Measurements from ENCODE around the gene TMEM123.

The TMEM123 gene

DNA sequence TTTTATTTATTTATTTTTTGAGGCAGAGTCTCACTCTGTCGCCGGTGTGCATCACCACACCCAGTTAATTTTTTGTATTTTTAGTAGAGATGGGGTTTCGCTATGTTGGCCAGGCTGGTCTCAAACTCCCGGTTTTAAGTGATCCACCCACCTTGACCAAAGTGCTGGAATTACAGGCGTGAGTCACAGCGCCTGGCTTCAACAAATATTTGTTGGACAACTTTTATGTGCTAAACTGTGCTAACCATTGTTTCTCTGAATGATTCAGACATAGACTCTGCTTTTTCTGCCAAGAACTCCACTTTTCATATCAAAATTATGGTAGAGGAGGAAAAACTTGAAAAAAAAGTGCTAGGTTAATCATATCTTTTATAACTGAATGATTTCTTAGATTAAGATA is 41.7 kb upstream of the TMEM123 start:
- Histone ChIP-seq H3K9ac (ENCODE audit: low read length) (peak overlapping the region; percentile 45; the same call in 1 of the 2 replicates), H4K20me1 (ENCODE audit: insufficient read depth, low read length) (no peaks in the 10 kb centered on the region), H3K27ac (ENCODE audit: low read depth, low read length, poor library complexity, severe bottlenecking) (peak overlapping the region; percentile 84), H3K9me3 (ENCODE audit: low read length) (no peaks in the 10 kb centered on the region), H3F3A (ENCODE audit: insufficient read depth, low read length) (no peaks in the 10 kb centered on the region), H2AFZ (ENCODE audit: low read length) (no peak overlapping the region), H3K4me1 (ENCODE audit: insufficient read depth, low read length, severe bottlenecking) (peaks cover 38% of the 10 kb centered on the region), H3K79me2 (ENCODE audit: insufficient read depth, low read length) (no peaks in the 10 kb centered on the region), H3K27me3 (ENCODE audit: insufficient read depth, low read length) (no peaks in the 10 kb centered on the region), H3K4me3 (ENCODE audit: low read depth, low read length, poor library complexity, severe bottlenecking) (no peak overlapping the region), H3K36me3 (ENCODE audit: insufficient read depth, low read length) (no peaks in the 10 kb centered on the region), H3K9me2 (ENCODE audit: low read depth, low read length) (no peaks in the 10 kb centered on the region), H3K4me2 (ENCODE audit: low read length) (peak overlapping the region; percentile 69; the same call in 1 of the 2 replicates)
- TF ChIP-seq, protein P1, sequence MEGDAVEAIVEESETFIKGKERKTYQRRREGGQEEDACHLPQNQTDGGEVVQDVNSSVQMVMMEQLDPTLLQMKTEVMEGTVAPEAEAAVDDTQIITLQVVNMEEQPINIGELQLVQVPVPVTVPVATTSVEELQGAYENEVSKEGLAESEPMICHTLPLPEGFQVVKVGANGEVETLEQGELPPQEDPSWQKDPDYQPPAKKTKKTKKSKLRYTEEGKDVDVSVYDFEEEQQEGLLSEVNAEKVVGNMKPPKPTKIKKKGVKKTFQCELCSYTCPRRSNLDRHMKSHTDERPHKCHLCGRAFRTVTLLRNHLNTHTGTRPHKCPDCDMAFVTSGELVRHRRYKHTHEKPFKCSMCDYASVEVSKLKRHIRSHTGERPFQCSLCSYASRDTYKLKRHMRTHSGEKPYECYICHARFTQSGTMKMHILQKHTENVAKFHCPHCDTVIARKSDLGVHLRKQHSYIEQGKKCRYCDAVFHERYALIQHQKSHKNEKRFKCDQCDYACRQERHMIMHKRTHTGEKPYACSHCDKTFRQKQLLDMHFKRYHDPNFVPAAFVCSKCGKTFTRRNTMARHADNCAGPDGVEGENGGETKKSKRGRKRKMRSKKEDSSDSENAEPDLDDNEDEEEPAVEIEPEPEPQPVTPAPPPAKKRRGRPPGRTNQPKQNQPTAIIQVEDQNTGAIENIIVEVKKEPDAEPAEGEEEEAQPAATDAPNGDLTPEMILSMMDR (IDR thresholded peaks at IDR 0.05; ENCODE audit: low read length) = no peak
- TF ChIP-seq EZH2 (IDR thresholded peaks at IDR 0.05; ENCODE audit: borderline replicate concordance, low read length) = no peak

- TF ChIP-seq EZH2 (IDR thresholded peaks at IDR 0.05; ENCODE audit: borderline replicate concordance, low read length) = no peak
- TF ChIP-seq, protein P1 (IDR thresholded peaks at IDR 0.05; ENCODE audit: low read length) = no peak
Observed at GRCh38 chr11:102493524-102493923, 41.0 kb upstream of the TMEM123 start.

DNA sequence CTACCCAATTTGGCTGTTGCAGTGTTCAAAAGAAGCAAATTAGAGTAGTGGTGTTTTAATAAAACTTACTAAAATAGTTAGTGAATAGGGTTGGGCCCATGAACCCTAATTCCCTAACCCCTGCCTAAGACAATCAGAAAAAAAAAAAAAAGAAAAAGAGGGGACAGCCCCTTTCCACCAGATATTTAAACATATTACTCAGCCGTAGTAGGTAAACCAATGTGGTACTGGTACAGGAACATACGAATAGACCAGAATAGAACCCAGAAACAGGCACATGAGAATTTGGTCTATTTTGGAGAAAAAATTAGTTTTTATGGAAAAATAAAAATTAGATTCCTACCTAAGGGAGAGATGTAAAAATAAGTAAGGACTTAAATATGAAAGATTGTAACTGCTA is 39.4 kb upstream of the TMEM123 start:
- no peak overlapping the region for H3K4me2 ChIP-seq (ENCODE audit: low read length)
- H3F3A ChIP-seq (ENCODE audit: insufficient read depth, low read length) = no peaks in the 10 kb centered on the region
- no peaks in the 10 kb centered on the region for H3K36me3 ChIP-seq (ENCODE audit: insufficient read depth, low read length)
- H4K20me1 ChIP-seq (ENCODE audit: insufficient read depth, low read length) = no peaks in the 10 kb centered on the region
- no peaks in the 10 kb centered on the region for H3K9me2 ChIP-seq (ENCODE audit: low read depth, low read length)
- H3K79me2 ChIP-seq (ENCODE audit: insufficient read depth, low read length) = no peaks in the 10 kb centered on the region
- TF ChIP-seq, protein P1 (IDR thresholded peaks at IDR 0.05; ENCODE audit: low read length) = no peak
- peaks cover 53% of the 10 kb centered on the region for H3K4me1 ChIP-seq (ENCODE audit: insufficient read depth, low read length, severe bottlenecking)
- no peak overlapping the region for H3K4me3 ChIP-seq (ENCODE audit: low read depth, low read length, poor library complexity, severe bottlenecking)
- no peaks in the 10 kb centered on the region for H3K27me3 ChIP-seq (ENCODE audit: insufficient read depth, low read length)
- H3K9ac ChIP-seq (ENCODE audit: low read length) = no peak overlapping the region
- no peak overlapping the region for H3K27ac ChIP-seq (ENCODE audit: low read depth, low read length, poor library complexity, severe bottlenecking)
- no peak overlapping the region for H2AFZ ChIP-seq (ENCODE audit: low read length)
- H3K9me3 ChIP-seq (ENCODE audit: low read length) = no peaks in the 10 kb centered on the region

More at GRCh38 chr11:102493524-102493923, 41.0 kb upstream of the TMEM123 start:
- Histone ChIP-seq H2AFZ (ENCODE audit: low read length) (no peak overlapping the region), H3K9me3 (ENCODE audit: low read length) (no peaks in the 10 kb centered on the region), H3K36me3 (ENCODE audit: insufficient read depth, low read length) (no peaks in the 10 kb centered on the region), H3K9me2 (ENCODE audit: low read depth, low read length) (no peaks in the 10 kb centered on the region), H3K27ac (ENCODE audit: low read depth, low read length, poor library complexity, severe bottlenecking) (no peak overlapping the region), H3K4me3 (ENCODE audit: low read depth, low read length, poor library complexity, severe bottlenecking) (no peak overlapping the region), H3K9ac (ENCODE audit: low read length) (no peak overlapping the region), H3K4me2 (ENCODE audit: low read length) (no peak overlapping the region), H3K27me3 (ENCODE audit: insufficient read depth, low read length) (no peaks in the 10 kb centered on the region), H3K4me1 (ENCODE audit: insufficient read depth, low read length, severe bottlenecking) (peaks cover 45% of the 10 kb centered on the region), H3K79me2 (ENCODE audit: insufficient read depth, low read length) (no peaks in the 10 kb centered on the region), H3F3A (ENCODE audit: insufficient read depth, low read length) (no peaks in the 10 kb centered on the region), H4K20me1 (ENCODE audit: insufficient read depth, low read length) (no peaks in the 10 kb centered on the region)

All from OCI-LY1 (cell line).